ENCODE measurements around the gene PHLPP1.

The PHLPP1 gene

GRCh38 chr18:62942578-62942977 is 227.2 kb downstream of the PHLPP1 start:
- H3K27ac Mint-ChIP-seq: no peak overlapping the region

GRCh38 chr18:62944454-62944853 is 229.1 kb downstream of the PHLPP1 start:
- no peak for ATAC-seq

More at GRCh38 chr18:62942578-62942977, 227.2 kb downstream of the PHLPP1 start:
- Mint-ChIP-seq H3K4me1 (peaks cover 21% of the 10 kb centered on the region), H3K27me3 (no peaks in the 10 kb centered on the region), H3K4me3 (no peak overlapping the region), H3K9me3 (no peaks in the 10 kb centered on the region), H3K36me3 (peaks cover 21% of the 10 kb centered on the region)
- ATAC-seq: no peak

GRCh38 chr18:62948788-62949187 is 233.4 kb downstream of the PHLPP1 start:
- H3K27me3 Mint-ChIP-seq: no peaks in the 10 kb centered on the region
- H3K9me3 Mint-ChIP-seq: no peaks in the 10 kb centered on the region
- H3K4me3 Mint-ChIP-seq: no peak overlapping the region
- H3K36me3 Mint-ChIP-seq: peaks cover 12% of the 10 kb centered on the region
- H3K4me1 Mint-ChIP-seq: no peaks in the 10 kb centered on the region
- H3K27ac Mint-ChIP-seq: no peak overlapping the region
- ATAC-seq: no peak

More at GRCh38 chr18:62944454-62944853, 229.1 kb downstream of the PHLPP1 start:
- H3K4me1 Mint-ChIP-seq: peaks cover 4% of the 10 kb centered on the region
- no peaks in the 10 kb centered on the region for H3K27me3 Mint-ChIP-seq
- H3K4me3 Mint-ChIP-seq: no peak overlapping the region
- H3K27ac Mint-ChIP-seq: no peak overlapping the region
- H3K36me3 Mint-ChIP-seq: peaks cover 21% of the 10 kb centered on the region
- H3K9me3 Mint-ChIP-seq: no peaks in the 10 kb centered on the region

GRCh38 chr18:62950246-62950645 is 234.9 kb downstream of the PHLPP1 start:
- Mint-ChIP-seq H3K36me3 (peaks cover 12% of the 10 kb centered on the region), H3K27ac (no peak overlapping the region), H3K4me3 (no peak overlapping the region), H3K9me3 (no peaks in the 10 kb centered on the region), H3K27me3 (no peaks in the 10 kb centered on the region), H3K4me1 (no peaks in the 10 kb centered on the region)
- no peak for ATAC-seq

GRCh38 chr18:62952807-62953206 is 237.5 kb downstream of the PHLPP1 start:
- no peak for ATAC-seq
- no peaks in the 10 kb centered on the region for H3K9me3 Mint-ChIP-seq
- H3K27me3 Mint-ChIP-seq: no peaks in the 10 kb centered on the region
- H3K4me1 Mint-ChIP-seq: no peaks in the 10 kb centered on the region
- H3K27ac Mint-ChIP-seq: no peak overlapping the region
- peaks cover 4% of the 10 kb centered on the region for H3K36me3 Mint-ChIP-seq
- no peak overlapping the region for H3K4me3 Mint-ChIP-seq

GRCh38 chr18:62953663-62954062 is 238.3 kb downstream of the PHLPP1 start:
- H3K9me3 Mint-ChIP-seq: no peaks in the 10 kb centered on the region
- H3K4me3 Mint-ChIP-seq: no peak overlapping the region
- peaks cover 7% of the 10 kb centered on the region for H3K36me3 Mint-ChIP-seq
- no peak overlapping the region for H3K27ac Mint-ChIP-seq
- ATAC-seq: no peak
- H3K27me3 Mint-ChIP-seq: no peaks in the 10 kb centered on the region
- H3K4me1 Mint-ChIP-seq: no peaks in the 10 kb centered on the region

- Mint-ChIP-seq H3K27me3 (no peaks in the 10 kb centered on the region), H3K4me1 (no peaks in the 10 kb centered on the region), H3K36me3 (peaks cover 11% of the 10 kb centered on the region), H3K27ac (no peak overlapping the region), H3K9me3 (no peaks in the 10 kb centered on the region), H3K4me3 (no peak overlapping the region)
- no peak for ATAC-seq
Observed at GRCh38 chr18:62954366-62954765, 239.0 kb downstream of the PHLPP1 start.

GRCh38 chr18:62957885-62958472 is 242.6 kb downstream of the PHLPP1 start:
- Mint-ChIP-seq H3K4me1 (no peaks in the 10 kb centered on the region), H3K9me3 (no peaks in the 10 kb centered on the region), H3K36me3 (peaks cover 11% of the 10 kb centered on the region), H3K27ac (no peak overlapping the region), H3K4me3 (no peak overlapping the region), H3K27me3 (no peaks in the 10 kb centered on the region)
- ATAC-seq: no peak

- Mint-ChIP-seq H3K27ac (no peak overlapping the region), H3K27me3 (no peaks in the 10 kb centered on the region), H3K36me3 (peaks cover 20% of the 10 kb centered on the region), H3K4me3 (no peak overlapping the region), H3K4me1 (no peaks in the 10 kb centered on the region), H3K9me3 (no peaks in the 10 kb centered on the region)
- ATAC-seq: no peak
Observed at GRCh38 chr18:62959481-62959880, 244.1 kb downstream of the PHLPP1 start.

GRCh38 chr18:62963507-62963906 is 248.2 kb downstream of the PHLPP1 start:
- no peak for ATAC-seq
- Mint-ChIP-seq H3K4me1 (no peaks in the 10 kb centered on the region), H3K27me3 (no peaks in the 10 kb centered on the region), H3K9me3 (no peaks in the 10 kb centered on the region), H3K36me3 (peaks cover 24% of the 10 kb centered on the region), H3K27ac (no peak overlapping the region), H3K4me3 (no peak overlapping the region)

GRCh38 chr18:62964432-62964831 is 249.1 kb downstream of the PHLPP1 start:
- Mint-ChIP-seq H3K27ac (no peak overlapping the region), H3K4me3 (no peak overlapping the region), H3K27me3 (no peaks in the 10 kb centered on the region), H3K4me1 (no peaks in the 10 kb centered on the region), H3K9me3 (no peaks in the 10 kb centered on the region), H3K36me3 (peaks cover 27% of the 10 kb centered on the region)
- ATAC-seq: no peak

GRCh38 chr18:62967089-62967488 is 251.7 kb downstream of the PHLPP1 start:
- H3K9me3 Mint-ChIP-seq: no peaks in the 10 kb centered on the region
- no peak overlapping the region for H3K4me3 Mint-ChIP-seq
- ATAC-seq: no peak
- H3K27ac Mint-ChIP-seq: no peak overlapping the region
- no peaks in the 10 kb centered on the region for H3K27me3 Mint-ChIP-seq
- H3K4me1 Mint-ChIP-seq: no peaks in the 10 kb centered on the region
- peaks cover 48% of the 10 kb centered on the region for H3K36me3 Mint-ChIP-seq

GRCh38 chr18:62973689-62974088 is 258.3 kb downstream of the PHLPP1 start:
- H3K27ac Mint-ChIP-seq: no peak overlapping the region
- peaks cover 70% of the 10 kb centered on the region for H3K36me3 Mint-ChIP-seq
- H3K9me3 Mint-ChIP-seq: no peaks in the 10 kb centered on the region
- no peak for ATAC-seq
- no peaks in the 10 kb centered on the region for H3K4me1 Mint-ChIP-seq
- H3K27me3 Mint-ChIP-seq: no peaks in the 10 kb centered on the region
- no peak overlapping the region for H3K4me3 Mint-ChIP-seq

- no peak for ATAC-seq
- no peaks in the 10 kb centered on the region for H3K4me1 Mint-ChIP-seq
- no peaks in the 10 kb centered on the region for H3K9me3 Mint-ChIP-seq
- H3K4me3 Mint-ChIP-seq: no peak overlapping the region
- H3K27ac Mint-ChIP-seq: no peak overlapping the region
- H3K27me3 Mint-ChIP-seq: no peaks in the 10 kb centered on the region
- H3K36me3 Mint-ChIP-seq: peaks cover 70% of the 10 kb centered on the region
Observed at GRCh38 chr18:62974388-62974787, 259.0 kb downstream of the PHLPP1 start.

GRCh38 chr18:62974928-62975675 is 259.8 kb downstream of the PHLPP1 start:
- Mint-ChIP-seq H3K4me3 (no peak overlapping the region), H3K27ac (no peak overlapping the region), H3K27me3 (no peaks in the 10 kb centered on the region), H3K9me3 (no peaks in the 10 kb centered on the region), H3K4me1 (no peaks in the 10 kb centered on the region), H3K36me3 (peaks cover 64% of the 10 kb centered on the region)
- ATAC-seq: no peak

- H3K27me3 Mint-ChIP-seq: no peaks in the 10 kb centered on the region
- ATAC-seq: no peak
- H3K27ac Mint-ChIP-seq: no peak overlapping the region
- no peak overlapping the region for H3K4me3 Mint-ChIP-seq
- peaks cover 61% of the 10 kb centered on the region for H3K36me3 Mint-ChIP-seq
- H3K4me1 Mint-ChIP-seq: no peaks in the 10 kb centered on the region
- no peaks in the 10 kb centered on the region for H3K9me3 Mint-ChIP-seq
Observed at GRCh38 chr18:62975785-62976184, 260.4 kb downstream of the PHLPP1 start.
